MM.1S (cell line): ENCODE results near the gene LGALS12.

ENCODE experiments used
- EZH2phosphoT487 ChIP-seq: fragments of 300-600 bp; sonication (generic); IDR thresholded peaks from 2 replicates; pipeline ENCODE4 v1.6.1; 2018; ENCODE audit warnings: antibody characterized with exemption, low read length
- TF ChIP-seq, protein P1 (sequence below): fragments of 300-600 bp; sonication (generic); IDR thresholded peaks from 2 replicates; pipeline ENCODE4 v1.5.1; 2016; ENCODE audit warnings: antibody characterized with exemption, low read length, mixed read lengths

DNA sequence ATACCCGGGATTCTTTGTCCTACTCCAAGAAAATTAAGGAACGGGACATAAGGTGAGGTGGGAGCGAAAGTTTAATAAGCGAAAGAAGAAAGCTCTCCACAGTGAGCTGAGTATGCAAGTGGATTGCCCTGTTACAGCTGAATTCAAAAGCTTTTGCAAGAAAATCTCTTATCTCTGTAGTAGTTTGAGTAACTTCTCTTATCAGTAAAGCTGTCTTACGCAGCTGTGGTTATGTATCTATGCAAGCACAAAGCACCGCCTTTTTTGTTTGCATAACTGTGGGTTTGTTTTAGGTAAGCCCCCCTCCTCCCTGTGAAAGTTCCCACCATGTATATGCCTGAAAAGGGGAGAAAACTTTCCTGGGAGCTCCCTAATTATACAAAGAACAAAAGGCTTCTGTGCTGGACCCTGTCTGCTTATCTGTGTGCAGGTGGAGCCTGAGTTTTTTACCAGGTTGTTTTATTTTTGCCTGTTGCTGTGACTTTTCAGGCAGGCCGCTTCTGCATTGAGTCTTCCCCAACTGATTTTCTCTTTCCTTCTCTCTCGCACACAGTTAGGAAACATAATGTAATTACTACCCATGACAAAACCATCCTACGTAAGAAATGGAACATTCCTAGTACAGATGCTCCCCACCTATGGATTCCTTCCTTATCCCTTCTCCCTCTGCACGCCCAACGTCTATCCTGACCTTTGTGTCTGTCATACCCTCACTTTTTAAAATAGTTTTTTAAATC, 14.1 kb upstream of the LGALS12 start:
- no peak for TF ChIP-seq EZH2phosphoT487
- TF ChIP-seq, protein P1, sequence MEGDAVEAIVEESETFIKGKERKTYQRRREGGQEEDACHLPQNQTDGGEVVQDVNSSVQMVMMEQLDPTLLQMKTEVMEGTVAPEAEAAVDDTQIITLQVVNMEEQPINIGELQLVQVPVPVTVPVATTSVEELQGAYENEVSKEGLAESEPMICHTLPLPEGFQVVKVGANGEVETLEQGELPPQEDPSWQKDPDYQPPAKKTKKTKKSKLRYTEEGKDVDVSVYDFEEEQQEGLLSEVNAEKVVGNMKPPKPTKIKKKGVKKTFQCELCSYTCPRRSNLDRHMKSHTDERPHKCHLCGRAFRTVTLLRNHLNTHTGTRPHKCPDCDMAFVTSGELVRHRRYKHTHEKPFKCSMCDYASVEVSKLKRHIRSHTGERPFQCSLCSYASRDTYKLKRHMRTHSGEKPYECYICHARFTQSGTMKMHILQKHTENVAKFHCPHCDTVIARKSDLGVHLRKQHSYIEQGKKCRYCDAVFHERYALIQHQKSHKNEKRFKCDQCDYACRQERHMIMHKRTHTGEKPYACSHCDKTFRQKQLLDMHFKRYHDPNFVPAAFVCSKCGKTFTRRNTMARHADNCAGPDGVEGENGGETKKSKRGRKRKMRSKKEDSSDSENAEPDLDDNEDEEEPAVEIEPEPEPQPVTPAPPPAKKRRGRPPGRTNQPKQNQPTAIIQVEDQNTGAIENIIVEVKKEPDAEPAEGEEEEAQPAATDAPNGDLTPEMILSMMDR: no peak
